ENCODE results near the gene GNAO1.
"Not testable (repeated sequence)": the region's sequence is repeated elsewhere in the genome, so short reads cannot be mapped to it uniquely, and the experiment has no call there.

GNAO1 gene

DNA sequence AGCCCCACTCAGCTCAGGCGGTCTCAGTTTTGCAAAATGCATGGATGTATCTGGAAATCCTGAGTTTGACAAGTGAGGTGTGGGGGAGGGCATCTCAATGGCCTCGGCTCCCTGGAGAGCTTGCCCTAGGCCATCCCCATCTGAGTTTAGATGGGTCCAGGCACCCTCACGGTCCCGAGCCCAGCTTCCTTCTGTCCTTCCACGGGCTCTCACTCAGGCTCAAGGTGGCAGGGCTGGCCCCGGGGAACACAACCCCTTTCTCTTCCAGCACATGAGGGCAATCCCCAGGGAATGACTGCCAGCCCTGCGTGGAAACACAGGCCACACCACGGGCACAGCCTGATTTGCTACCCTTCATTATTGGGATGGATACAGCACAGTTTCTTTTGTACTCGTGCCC lies 175.7 kb downstream of the GNAO1 start:
- DNase-seq (ENCODE audit: low spot score) = no peak

- no peak for DNase-seq (ENCODE audit: low spot score)
Measured at GRCh38 chr16:56367764-56368163, 176.5 kb downstream of the GNAO1 start.

- DNase-seq (ENCODE audit: low spot score) = no peak
Measured at GRCh38 chr16:56368545-56368944, 177.3 kb downstream of the GNAO1 start.

DNA sequence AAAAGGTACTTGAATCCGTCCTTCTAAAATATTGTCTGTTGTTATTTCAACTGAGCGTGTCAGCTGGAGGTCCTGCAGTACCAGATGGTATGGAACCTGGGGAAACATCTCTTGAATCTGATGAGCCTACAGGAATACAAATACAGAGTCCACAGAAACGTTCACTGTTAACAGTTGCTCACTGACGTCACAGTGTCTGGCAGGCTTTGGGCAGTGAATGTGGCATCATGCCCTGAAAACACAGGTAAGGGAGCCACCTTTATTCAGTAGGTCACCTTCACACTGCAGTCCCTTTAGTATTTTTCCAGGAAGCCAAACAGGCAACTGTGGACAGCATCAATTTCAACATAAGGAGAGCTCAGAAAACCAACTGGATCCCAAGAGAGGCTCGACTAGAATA lies 177.9 kb downstream of the GNAO1 start:
- no peak for DNase-seq (ENCODE audit: low spot score)

GRCh38 chr16:56370185-56370874 lies 179.0 kb downstream of the GNAO1 start:
- no peak for DNase-seq (ENCODE audit: low spot score)

DNA sequence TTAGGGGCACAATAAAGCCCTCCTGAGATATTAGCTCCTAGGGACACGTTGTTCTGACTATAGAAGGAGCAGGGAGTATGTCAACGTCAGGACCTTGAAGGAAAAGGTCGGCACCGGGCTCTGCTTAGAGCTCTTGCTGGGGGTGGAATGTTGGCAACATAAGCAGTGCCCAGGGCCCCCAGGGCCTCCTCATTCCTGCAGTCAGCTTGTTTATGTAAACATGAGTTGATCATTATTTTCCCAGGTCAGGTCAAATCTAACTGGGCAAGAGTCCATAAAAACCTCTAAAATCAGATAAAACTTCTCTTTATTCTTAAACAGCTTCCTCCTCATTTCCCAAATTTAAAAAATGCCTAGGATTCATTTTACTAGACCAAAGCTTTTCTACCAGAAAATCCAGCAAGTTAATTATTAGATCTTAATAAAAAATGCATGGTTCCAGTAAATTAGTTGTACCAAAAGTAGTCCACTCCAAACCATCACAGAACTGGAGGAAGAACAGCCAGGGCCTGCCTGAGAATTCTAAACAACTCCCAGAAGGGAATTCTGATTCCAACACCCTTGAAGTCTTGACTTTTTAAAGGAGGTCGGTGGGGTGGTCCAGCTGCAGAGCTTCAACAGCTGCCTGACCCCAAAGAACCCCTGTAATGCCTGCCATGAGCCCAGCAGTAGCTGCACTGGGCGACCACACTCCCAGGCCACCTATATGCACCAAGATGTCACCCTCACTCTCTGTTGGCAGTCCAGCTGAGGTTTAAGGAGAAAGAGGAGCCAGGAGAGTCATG lies 179.8 kb downstream of the GNAO1 start:
- DNase-seq (ENCODE audit: low spot score) = no peak

GRCh38 chr16:56371660-56371937 lies 180.3 kb downstream of the GNAO1 start:
- no peak for DNase-seq (ENCODE audit: low spot score)

DNA sequence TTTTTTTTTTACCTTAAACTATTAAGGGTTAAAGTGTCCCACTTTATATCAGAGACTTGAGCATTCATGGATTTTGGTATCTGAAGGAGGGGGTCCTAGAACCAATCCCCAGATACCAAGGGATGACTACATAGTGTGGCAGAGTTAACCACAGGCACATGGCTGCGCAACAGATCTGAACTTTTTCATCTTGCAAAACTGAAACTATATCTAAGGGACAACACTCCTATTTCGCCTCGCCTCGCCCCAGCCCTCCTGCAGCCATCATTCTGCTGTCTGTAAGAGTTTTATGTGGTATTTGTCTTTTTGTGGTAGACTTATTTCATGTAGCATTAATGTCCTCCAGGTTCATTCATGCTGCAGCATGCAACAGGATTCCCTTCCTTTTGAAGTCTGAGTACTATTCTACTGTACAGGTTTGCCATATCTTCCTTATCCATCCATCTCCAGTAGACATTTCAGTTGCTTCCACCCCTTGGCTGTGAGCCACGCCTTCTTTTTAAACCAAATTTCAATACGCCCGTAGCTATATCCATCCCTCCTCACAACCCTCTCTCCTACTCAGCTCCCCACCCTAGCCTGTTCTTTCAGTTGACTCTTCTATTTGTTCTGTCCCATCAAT lies 180.8 kb downstream of the GNAO1 start:
- no peak for DNase-seq (ENCODE audit: low spot score)

DNA sequence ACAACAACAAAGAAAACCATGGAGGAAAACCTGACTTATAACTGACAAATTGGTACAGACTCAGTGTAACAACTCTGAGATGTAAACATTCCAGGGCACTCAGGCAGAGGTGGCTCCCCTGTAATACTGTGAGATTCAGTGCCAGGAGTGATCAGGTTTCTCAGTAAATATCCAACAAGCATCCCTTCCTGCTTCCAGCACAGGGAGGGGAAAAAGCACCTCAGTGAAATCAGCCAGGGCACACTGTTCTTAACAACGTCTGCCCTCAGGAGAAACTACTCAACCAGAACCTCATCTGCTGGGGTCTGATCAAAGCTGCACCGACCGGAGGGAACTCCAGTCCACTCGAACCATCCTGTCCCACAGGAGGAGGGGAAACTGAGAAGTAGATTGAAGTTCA lies 181.7 kb downstream of the GNAO1 start:
- no peak for DNase-seq (ENCODE audit: low spot score)

- not testable (repeated sequence) for DNase-seq (ENCODE audit: low spot score)
Measured at GRCh38 chr16:56375792-56376191, 184.5 kb downstream of the GNAO1 start.

- not testable (repeated sequence) for DNase-seq (ENCODE audit: low spot score)
Measured at GRCh38 chr16:56379044-56379443, 187.8 kb downstream of the GNAO1 start.

GRCh38 chr16:56380778-56381485 lies 189.6 kb downstream of the GNAO1 start:
- DNase-seq (ENCODE audit: low spot score) = not testable (repeated sequence)

- no peak for DNase-seq (ENCODE audit: low spot score)
Measured at GRCh38 chr16:56382459-56382858, 191.2 kb downstream of the GNAO1 start.

DNA sequence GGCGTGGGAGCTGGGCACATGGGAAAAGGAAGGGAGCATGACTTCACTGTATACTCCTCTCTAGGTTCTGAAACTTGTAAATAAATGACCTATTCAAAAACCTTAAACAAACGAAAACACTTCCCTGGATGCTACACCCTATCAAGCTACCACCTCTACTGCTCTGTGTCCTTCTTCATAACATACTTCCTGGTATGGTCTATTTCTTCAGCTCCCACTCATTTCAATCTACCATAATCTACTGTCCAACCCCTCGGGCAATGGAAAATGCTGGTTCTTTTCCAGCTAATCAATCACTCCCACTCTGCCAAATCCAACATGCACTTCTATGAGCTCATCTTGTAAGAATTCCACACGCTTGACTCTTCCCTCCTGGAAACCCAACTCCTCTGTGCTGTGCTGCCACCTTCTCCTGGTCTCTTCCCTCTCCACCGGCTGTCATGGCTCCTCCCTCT lies 191.6 kb downstream of the GNAO1 start:
- DNase-seq (ENCODE audit: low spot score) = no peak

- DNase-seq (ENCODE audit: low spot score) = no peak
Measured at GRCh38 chr16:56384074-56384721, 192.9 kb downstream of the GNAO1 start.

DNA sequence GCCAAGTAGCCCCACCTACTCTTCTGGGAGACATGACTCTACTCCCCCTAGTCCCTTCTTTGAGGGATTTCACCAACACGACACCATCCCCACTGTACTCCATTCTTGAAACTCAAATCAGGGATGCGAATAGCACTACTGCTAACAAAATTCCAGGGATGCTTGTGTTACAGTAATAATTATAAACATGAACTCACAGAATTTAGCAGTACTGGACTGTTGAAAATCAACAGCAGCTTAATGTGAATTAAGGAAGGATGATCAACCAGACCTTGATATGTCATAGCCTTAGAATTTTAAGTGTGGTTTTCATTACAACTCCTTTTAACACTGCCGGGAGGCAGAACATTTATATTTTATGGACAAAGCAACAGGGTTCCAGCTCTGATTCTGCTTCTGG lies 196.1 kb downstream of the GNAO1 start:
- DNase-seq (ENCODE audit: low spot score) = no peak

- no peak for DNase-seq (ENCODE audit: low spot score)
Measured at GRCh38 chr16:56388209-56388608, 196.9 kb downstream of the GNAO1 start.

DNA sequence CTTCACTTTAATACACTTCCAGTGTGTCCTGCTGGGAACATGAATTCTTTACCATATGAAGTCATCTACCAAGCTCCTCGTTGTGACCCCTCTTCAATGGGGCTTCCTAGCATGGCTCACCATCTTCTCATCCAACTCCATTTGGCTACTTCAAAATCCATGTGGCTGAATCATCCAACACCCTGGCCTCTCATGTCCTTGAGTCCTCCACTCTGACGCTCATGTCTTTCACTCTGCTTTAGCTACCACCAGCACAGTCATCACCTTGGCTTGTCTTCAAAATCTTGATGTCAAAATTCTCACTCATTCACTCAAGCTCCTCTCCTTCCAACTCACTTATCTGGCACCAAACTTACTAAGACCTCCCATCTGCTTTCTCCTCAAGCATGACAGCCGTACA lies 198.3 kb downstream of the GNAO1 start:
- DNase-seq (ENCODE audit: low spot score) = no peak

GRCh38 chr16:56396724-56397123 lies 205.4 kb downstream of the GNAO1 start:
- DNase-seq (ENCODE audit: low spot score) = not testable (repeated sequence)

DNA sequence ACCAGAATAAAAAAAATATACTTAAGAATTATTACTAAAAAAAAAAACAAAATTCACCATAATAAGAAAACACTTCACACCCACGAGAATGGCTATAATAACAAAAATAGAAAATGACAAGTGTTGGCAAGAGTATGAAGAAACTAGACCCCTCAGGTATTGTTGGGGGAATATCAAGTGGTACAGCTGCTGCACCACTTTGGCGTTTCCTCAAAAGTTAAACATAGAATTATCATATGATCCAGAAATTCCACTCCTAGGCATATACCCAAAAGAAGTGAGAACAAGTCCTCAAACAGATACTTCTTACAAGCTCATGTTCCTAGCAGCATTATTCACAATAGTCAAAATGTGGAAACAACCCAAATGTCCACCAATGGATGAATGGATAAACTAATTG lies 207.8 kb downstream of the GNAO1 start:
- DNase-seq (ENCODE audit: low spot score) = no peak

DNA sequence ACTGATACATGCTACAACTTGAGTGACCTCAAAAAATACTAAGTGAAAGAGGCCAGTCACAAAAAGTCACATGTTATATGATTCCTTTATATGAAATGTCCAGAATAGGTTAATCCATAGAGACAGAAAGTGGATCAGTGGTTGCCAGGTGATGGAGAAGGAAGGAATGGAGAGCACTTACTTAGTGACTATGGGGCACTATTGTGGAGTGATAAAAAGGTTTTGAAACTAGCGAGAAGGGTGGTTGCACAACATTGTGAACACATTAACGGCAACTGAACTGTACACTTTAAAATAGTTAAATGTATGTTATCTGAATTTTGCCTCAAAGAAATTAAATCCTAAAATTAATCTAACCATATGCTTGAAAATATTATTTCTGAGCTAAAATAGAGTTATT lies 208.2 kb downstream of the GNAO1 start:
- no peak for DNase-seq (ENCODE audit: low spot score)

DNA sequence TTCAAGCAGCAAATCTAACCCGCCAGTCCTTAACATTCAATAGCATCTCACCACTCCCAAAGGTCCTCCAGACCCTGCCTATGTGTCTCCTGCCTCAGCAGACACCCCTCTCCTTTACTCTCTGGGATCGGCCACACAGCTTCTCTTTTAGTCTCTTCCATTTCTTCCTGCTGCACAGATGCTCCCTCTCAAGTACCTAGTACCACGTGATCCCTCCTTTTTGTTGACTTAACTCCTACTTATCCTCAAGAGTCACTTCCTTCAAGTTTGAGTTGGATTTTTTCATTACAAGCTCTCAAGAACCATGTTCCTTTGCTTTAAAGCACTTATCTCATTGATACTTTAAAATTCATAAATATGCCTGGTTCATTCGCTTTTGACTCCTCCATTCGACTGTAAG lies 209.2 kb downstream of the GNAO1 start:
- no peak for DNase-seq (ENCODE audit: low spot score)

Measured in left forelimb (tissue), 1 donor.